ENCODE measurements around the gene MARS2.
"Not testable (repeated sequence)": the region's sequence is repeated elsewhere in the genome, so short reads cannot be mapped to it uniquely, and the experiment has no call there.

MARS2 gene

DNA sequence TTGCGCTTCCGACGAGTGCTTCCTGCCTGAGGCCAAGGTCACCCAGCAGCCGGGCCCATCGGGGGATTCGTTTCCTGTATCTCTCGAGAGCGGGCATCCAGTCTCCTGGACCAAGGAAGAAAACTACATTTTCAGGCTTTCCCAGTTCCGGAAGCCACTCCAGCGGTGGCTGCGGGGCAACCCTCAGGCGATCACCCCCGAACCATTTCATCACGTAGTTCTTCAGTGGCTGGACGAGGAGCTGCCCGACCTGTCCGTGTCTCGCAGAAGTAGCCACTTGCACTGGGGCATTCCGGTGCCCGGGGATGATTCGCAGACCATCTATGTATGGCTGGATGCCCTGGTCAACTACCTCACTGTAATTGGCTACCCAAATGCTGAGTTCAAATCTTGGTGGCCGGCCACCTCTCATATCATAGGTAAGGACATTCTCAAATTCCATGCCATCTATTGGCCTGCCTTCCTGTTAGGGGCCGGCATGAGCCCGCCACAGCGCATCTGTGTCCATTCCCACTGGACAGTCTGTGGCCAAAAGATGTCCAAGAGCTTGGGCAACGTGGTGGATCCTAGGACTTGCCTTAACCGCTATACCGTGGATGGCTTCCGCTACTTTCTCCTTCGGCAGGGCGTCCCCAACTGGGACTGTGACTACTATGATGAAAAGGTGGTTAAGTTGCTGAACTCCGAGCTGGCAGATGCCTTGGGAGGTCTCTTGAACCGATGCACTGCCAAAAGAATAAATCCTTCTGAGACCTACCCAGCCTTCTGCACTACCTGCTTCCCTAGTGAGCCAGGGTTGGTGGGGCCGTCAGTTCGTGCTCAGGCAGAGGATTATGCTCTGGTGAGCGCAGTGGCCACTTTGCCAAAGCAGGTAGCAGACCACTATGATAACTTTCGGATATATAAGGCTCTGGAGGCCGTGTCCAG lies 1.0 kb downstream of the MARS2 start:
- Histone ChIP-seq H3K4me1 (peaks cover 16% of the 10 kb centered on the region), H3K79me2 (peaks cover 9% of the 10 kb centered on the region), H3K4me3 (ENCODE audit: low read depth, low read length) (peak overlapping the region; percentile 93), H3K9ac (no peak overlapping the region), H3K27ac (no peak overlapping the region), H3K4me2 (ENCODE audit: low read length) (peak overlapping the region; percentile 94), H3K36me3 (ENCODE audit: control insufficient read depth, insufficient read depth, low read length) (no peaks in the 10 kb centered on the region), H2AFZ (peak overlapping the region; percentile 91), H3K9me3 (ENCODE audit: control insufficient read depth, low read length) (no peaks in the 10 kb centered on the region), H3K27me3 (ENCODE audit: control insufficient read depth, insufficient read depth, low read length) (no peaks in the 10 kb centered on the region)
- TF ChIP-seq, protein P1, sequence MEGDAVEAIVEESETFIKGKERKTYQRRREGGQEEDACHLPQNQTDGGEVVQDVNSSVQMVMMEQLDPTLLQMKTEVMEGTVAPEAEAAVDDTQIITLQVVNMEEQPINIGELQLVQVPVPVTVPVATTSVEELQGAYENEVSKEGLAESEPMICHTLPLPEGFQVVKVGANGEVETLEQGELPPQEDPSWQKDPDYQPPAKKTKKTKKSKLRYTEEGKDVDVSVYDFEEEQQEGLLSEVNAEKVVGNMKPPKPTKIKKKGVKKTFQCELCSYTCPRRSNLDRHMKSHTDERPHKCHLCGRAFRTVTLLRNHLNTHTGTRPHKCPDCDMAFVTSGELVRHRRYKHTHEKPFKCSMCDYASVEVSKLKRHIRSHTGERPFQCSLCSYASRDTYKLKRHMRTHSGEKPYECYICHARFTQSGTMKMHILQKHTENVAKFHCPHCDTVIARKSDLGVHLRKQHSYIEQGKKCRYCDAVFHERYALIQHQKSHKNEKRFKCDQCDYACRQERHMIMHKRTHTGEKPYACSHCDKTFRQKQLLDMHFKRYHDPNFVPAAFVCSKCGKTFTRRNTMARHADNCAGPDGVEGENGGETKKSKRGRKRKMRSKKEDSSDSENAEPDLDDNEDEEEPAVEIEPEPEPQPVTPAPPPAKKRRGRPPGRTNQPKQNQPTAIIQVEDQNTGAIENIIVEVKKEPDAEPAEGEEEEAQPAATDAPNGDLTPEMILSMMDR (IDR thresholded peaks at IDR 0.05), result no peak

DNA sequence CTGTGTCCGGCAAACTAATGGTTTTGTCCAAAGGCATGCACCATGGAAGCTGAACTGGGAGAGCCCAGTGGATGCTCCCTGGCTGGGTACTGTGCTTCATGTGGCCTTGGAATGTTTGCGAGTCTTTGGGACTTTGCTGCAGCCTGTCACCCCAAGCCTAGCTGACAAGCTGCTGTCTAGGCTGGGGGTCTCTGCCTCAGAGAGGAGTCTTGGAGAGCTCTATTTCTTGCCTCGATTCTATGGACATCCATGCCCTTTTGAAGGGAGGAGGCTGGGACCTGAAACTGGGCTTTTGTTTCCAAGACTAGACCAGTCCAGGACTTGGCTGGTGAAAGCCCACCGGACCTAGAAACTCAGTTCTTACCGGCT lies 1.7 kb downstream of the MARS2 start:
- Histone ChIP-seq H3K9me3 (ENCODE audit: control insufficient read depth, low read length) (no peaks in the 10 kb centered on the region), H3K4me2 (ENCODE audit: low read length) (peak overlapping the region; percentile 94), H3K9ac (no peak overlapping the region), H3K27me3 (ENCODE audit: control insufficient read depth, insufficient read depth, low read length) (no peaks in the 10 kb centered on the region), H3K27ac (no peak overlapping the region), H2AFZ (no peak overlapping the region), H3K36me3 (ENCODE audit: control insufficient read depth, insufficient read depth, low read length) (no peaks in the 10 kb centered on the region), H3K79me2 (peaks cover 9% of the 10 kb centered on the region), H3K4me3 (ENCODE audit: low read depth, low read length) (peak overlapping the region; percentile 93), H3K4me1 (peaks cover 16% of the 10 kb centered on the region)
- TF ChIP-seq, protein P1 (IDR thresholded peaks at IDR 0.05), result no peak

DNA sequence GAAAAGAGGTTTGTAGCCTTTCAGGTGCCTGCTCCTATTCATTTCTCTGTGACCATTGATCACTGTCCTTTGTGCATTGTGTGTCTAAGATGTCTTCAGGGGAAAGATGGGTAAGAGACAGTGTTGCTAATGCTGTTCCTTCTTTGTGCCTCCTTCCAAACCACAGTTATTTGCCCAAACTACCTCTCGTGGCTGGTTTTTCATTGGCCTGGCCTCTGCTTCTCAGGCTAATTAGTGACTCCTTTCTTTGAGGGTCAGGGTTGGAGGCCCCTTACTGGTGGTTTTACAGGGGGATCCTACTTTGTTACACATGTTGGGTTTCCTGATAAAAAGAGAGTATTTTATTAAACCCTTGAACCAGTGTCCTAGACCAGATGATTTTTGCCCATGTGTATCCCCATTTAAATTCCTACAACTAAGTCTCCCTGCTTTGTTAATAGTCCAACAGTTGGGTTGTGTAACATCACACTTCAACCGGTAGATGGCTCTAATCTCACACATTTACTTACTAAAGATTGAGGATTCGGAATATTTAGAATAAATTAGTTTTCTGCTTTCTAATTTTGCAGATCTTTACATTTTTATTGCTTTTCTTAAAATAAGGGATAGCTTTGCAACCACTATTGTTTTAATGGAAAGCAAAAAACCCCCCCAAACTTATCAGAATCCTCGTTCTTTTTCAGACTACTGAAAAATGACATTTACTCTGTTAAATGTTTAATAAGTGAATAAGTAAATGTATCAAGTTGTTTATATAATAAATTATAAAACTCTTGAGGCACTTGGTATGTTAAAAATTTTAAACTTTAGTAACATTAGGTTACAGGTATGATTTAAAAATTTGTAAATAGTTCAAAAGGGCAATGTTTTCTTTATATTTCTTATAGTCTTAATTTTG lies 2.4 kb downstream of the MARS2 start:
- Histone ChIP-seq H3K4me2 (ENCODE audit: low read length) (peak overlapping the region; percentile 94), H3K4me3 (ENCODE audit: low read depth, low read length) (peak overlapping the region; percentile 32), H3K27me3 (ENCODE audit: control insufficient read depth, insufficient read depth, low read length) (no peaks in the 10 kb centered on the region), H3K36me3 (ENCODE audit: control insufficient read depth, insufficient read depth, low read length) (no peaks in the 10 kb centered on the region), H3K79me2 (peaks cover 9% of the 10 kb centered on the region), H3K27ac (no peak overlapping the region), H3K9ac (no peak overlapping the region), H3K9me3 (ENCODE audit: control insufficient read depth, low read length) (no peaks in the 10 kb centered on the region), H3K4me1 (peaks cover 16% of the 10 kb centered on the region), H2AFZ (peak overlapping the region; percentile 16)
- TF ChIP-seq, protein P1 (IDR thresholded peaks at IDR 0.05), result peak; percentile 78

DNA sequence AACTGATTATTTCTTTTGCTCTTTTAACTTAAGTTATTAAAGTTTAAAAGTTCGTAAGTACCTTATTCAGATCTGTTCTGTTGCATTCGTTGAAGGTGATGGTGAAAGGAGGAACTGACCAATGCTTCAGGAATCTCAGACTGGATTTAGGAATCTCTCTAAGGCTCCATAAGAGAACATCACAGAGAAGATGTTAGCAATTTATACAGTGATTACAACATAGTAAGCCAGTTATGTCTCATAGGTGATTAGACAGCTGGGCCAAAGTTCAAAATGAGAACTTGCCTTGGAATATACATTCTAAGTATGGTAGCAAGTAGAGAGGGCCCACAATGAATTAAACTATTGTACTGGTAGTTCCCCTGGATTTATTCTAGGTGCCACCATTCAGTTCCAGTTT lies 3.2 kb downstream of the MARS2 start:
- Histone ChIP-seq H3K4me2 (ENCODE audit: low read length) (peak overlapping the region; percentile 94), H3K4me1 (peaks cover 16% of the 10 kb centered on the region), H3K27ac (no peak overlapping the region), H3K9ac (no peak overlapping the region), H3K36me3 (ENCODE audit: control insufficient read depth, insufficient read depth, low read length) (no peaks in the 10 kb centered on the region), H3K79me2 (peaks cover 9% of the 10 kb centered on the region), H3K9me3 (ENCODE audit: control insufficient read depth, low read length) (no peaks in the 10 kb centered on the region), H3K4me3 (ENCODE audit: low read depth, low read length) (peak overlapping the region; percentile 32), H2AFZ (no peak overlapping the region), H3K27me3 (ENCODE audit: control insufficient read depth, insufficient read depth, low read length) (no peaks in the 10 kb centered on the region)
- TF ChIP-seq, protein P1 (IDR thresholded peaks at IDR 0.05), result no peak

DNA sequence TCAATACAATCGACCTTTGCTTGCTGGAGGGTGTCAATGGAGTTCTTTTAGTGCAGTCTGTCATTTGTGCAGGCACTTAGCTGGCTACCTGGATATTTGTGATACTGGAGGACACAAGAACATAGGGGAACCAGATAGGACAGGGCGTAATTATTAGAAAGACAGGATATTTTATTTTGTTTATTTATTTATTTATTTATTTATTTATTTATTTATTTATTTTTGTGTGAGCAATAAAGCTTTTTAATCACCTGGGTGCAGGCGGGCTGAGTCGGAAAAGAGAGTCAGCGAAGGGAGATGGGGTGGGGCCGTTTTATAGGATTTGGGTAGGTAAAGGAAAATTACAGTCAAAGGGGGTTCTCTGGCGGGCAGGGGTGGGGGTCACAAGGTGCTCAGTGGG lies 4.0 kb downstream of the MARS2 start:
- not testable (repeated sequence) for H2AFZ ChIP-seq; H3K36me3 ChIP-seq (ENCODE audit: control insufficient read depth, insufficient read depth, low read length); H3K4me3 ChIP-seq (ENCODE audit: low read depth, low read length); H3K9me3 ChIP-seq (ENCODE audit: control insufficient read depth, low read length); H3K27me3 ChIP-seq (ENCODE audit: control insufficient read depth, insufficient read depth, low read length); H3K79me2 ChIP-seq; H3K27ac ChIP-seq; H3K9ac ChIP-seq; H3K4me2 ChIP-seq (ENCODE audit: low read length)
- peaks cover 16% of the 10 kb centered on the region for H3K4me1 ChIP-seq
